Ascending aorta (tissue), 2 donors: ENCODE measurements around the gene CFAP77. TPM values are rescaled to one million over a fixed set of nuclear protein-coding genes. Genes with fewer than 3 reads are reported as not detected.

Source experiments
- DNase-seq, 2 donors: peaks; one replicate each; pipeline ENCODE4 v3.0.0-alpha.2; 2019; ENCODE audit warnings: low spot score in 2 of 2
- H3K27ac ChIP-seq, 2 donors: fragments of 200-600 bp; sonication (generic); one replicate each; pipeline ENCODE4 v1.5.1; 2016 to 2017; ENCODE audit warnings: mild to moderate bottlenecking in 1 of 2
- H3K27me3 ChIP-seq: fragments of 200-600 bp; sonication (generic); one replicate; pipeline ENCODE4 v1.5.1; 2017
- H3K36me3 ChIP-seq, 2 donors: fragments of 200-600 bp; sonication (generic); one replicate each; pipeline ENCODE4 v1.5.1; 2016
- H3K4me1 ChIP-seq, 2 donors: fragments of 200-600 bp; sonication (generic); one replicate each; pipeline ENCODE4 v1.5.1; 2016 to 2017; ENCODE audit warnings: mild to moderate bottlenecking in 1 of 2
- H3K4me3 ChIP-seq, 2 donors: fragments of 200-600 bp; sonication (generic); one replicate each; pipeline ENCODE4 v1.5.1; 2016 to 2017; ENCODE audit warnings: mild to moderate bottlenecking in 1 of 2
- H3K9me3 ChIP-seq, 2 donors: fragments of 200-600 bp; sonication (generic); one replicate each; pipeline ENCODE4 v1.5.1; 2016
- intact Hi-C: fragments of 100-400 bp; cut with DNase I; formaldehyde crosslinking; loops from one replicate; pipeline ENCODE4 v1.15.1; 2023
- total RNA-seq: library from RNA; depleted of rRNA; stranded (reverse); fragments of >200 nt; gene quantifications from one replicate; pipeline ENCODE4 v1.1.0, GENCODE V29; 2016
- TF ChIP-seq, protein P1 (sequence below), 3 experiments: fragments of 200-600 bp in 2 of 3; fragments of 450-650 bp in 1 of 3; sonication (generic) in 2 of 3; IDR thresholded peaks; one replicate each; pipeline ENCODE4 v1.5.1; 2016 to 2019; ENCODE audit warnings: antibody characterized with exemption in 3 of 3, mild to moderate bottlenecking in 1 of 3, moderate library complexity in 1 of 3

The CFAP77 gene
- total RNA-seq, 1 donor from 2014 or later, result not detected

DNA sequence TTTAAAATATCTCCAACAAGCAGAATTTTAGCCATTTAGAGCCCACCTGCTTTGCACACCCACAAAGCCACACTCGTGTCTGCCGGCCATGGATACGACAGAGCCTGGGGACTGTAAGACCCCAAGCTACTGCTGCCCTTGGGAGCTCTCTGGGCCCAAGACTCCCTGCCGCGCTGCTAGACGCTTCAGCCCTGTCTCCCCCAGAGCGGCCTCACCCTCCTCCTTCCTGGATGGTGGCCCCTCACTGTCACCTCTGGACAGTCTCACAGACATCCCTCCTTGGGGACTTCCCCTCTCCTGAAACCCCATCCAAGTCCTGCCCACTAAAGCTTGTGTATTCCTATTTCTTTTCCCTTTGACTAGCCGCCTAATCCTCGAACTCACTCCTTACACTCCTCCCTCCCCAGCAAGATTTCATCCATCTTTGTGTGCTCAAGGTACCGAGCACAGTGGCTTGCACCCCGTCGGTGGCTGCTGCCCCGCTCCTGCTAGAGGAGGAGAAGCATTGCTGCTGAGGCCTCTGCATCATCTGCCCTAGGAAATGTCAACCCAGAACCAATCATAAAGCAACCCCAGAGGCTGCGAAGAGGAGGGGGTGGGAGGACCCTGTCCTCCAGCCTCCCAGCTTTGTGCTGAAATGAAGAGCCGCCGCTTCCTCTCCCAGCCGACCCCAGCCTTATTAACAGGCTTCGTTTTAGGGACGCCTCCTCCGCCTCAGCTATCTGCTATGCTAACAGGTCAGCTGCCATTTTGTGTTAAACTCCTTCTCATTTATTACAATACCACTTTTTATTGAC is 71.2 kb downstream of the CFAP77 start:
- Histone ChIP-seq H3K36me3 (no peaks in the 10 kb centered on the region), H3K4me3 (no peak overlapping the region), H3K27me3 (no peaks in the 10 kb centered on the region), H3K27ac (no peak overlapping the region), H3K9me3 (no peaks in the 10 kb centered on the region), H3K4me1 (no peaks in the 10 kb centered on the region)
- no peak for DNase-seq
- intact Hi-C loops, result no loop called here
- TF ChIP-seq, protein P1, sequence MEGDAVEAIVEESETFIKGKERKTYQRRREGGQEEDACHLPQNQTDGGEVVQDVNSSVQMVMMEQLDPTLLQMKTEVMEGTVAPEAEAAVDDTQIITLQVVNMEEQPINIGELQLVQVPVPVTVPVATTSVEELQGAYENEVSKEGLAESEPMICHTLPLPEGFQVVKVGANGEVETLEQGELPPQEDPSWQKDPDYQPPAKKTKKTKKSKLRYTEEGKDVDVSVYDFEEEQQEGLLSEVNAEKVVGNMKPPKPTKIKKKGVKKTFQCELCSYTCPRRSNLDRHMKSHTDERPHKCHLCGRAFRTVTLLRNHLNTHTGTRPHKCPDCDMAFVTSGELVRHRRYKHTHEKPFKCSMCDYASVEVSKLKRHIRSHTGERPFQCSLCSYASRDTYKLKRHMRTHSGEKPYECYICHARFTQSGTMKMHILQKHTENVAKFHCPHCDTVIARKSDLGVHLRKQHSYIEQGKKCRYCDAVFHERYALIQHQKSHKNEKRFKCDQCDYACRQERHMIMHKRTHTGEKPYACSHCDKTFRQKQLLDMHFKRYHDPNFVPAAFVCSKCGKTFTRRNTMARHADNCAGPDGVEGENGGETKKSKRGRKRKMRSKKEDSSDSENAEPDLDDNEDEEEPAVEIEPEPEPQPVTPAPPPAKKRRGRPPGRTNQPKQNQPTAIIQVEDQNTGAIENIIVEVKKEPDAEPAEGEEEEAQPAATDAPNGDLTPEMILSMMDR (IDR thresholded peaks at IDR 0.05), result no peak

DNA sequence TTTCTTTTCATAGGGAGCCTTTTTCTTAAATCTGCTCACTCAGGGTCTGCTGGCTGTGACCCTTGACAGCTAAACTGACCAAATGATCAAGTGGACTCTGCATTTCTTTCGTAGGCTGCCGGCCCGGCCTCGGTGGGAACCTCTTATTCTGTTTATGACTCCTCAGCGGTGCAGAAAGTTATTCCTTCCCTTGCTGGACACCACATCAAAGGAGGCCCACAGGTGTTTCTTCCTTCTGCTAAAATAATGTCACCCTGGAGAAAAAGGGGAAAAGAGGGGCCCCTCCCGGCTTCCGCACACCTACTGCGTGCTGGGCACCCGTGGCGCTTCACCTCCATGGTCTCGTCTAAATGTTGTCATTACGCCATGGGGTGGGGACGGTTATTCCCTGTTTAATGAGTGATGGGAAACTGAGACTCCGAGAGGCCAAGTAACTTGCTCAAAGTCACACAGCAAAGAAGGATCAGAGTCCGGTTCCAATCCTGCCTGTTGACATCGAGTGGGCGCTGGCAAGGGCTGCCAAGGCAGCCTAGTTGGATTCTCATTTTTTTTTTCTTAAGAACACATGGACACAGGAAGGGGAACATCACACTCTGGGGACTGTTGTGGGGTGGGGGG is 72.3 kb downstream of the CFAP77 start:
- Histone ChIP-seq H3K27me3 (peaks cover 6% of the 10 kb centered on the region), H3K4me3 (no peak overlapping the region), H3K36me3 (no peaks in the 10 kb centered on the region), H3K9me3 (no peaks in the 10 kb centered on the region), H3K27ac (no peak overlapping the region), H3K4me1 (no peaks in the 10 kb centered on the region)
- DNase-seq, result no peak
- intact Hi-C loops, result no loop called here
- TF ChIP-seq, protein P1 (IDR thresholded peaks at IDR 0.05), result no peak

DNA sequence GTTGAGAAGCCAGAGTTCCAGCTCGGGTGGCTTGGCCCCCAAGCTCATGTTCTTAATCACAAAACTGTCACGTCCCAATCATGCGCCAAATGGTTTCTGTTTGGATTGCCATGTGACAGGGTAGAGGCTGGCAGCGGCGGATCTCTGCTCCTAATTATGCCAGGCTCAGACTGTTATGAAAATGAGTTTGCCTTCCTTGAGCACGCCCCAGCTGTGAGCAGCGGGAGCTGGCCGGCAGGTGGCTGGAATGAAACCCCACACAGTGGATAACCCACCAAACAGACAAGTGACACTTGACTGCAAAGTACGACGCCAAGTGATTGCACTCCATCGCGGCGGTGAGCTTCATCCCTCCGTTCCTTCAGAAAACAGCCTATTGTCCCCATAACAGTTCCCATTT is 75.4 kb downstream of the CFAP77 start:
- intact Hi-C loops, result no loop called here
- peaks cover 6% of the 10 kb centered on the region for H3K27me3 ChIP-seq
- TF ChIP-seq, protein P1 (IDR thresholded peaks at IDR 0.05), result no peak
- no peaks in the 10 kb centered on the region for H3K36me3 ChIP-seq
- no peak for DNase-seq
- H3K9me3 ChIP-seq, result no peaks in the 10 kb centered on the region
- H3K4me3 ChIP-seq, result no peak overlapping the region
- H3K27ac ChIP-seq, result no peak overlapping the region
- no peaks in the 10 kb centered on the region for H3K4me1 ChIP-seq

DNA sequence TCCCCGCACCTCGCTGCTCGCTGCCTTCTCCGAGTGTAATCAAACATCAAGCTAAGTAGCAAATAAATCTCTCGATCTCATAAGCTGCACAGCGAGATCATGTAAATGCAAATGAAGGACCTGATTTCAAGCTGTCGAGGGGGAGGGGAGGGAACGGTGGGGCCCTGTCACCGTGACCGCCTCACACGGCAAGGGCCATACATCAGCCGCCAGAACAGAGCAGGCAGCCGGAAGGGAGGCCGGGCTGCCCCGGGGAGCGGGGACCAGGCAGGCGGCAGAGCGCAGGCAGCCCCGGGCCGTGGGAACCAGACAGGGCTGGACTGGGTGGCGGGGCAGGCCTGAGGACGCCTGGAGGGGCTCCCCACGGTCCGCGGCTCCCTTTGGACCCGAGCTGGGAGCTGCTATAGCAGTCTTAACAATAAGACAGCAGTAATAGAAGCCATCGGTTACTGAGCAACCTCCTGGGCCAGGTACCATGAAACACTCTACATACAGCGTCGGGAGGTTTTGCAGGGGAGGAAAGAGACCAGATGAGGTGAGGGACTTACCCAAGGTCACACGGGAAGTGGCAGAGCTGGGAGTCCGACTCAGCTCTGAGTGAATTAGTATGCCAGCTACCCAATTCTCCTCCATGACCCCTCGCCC is 76.8 kb downstream of the CFAP77 start:
- H3K4me1 ChIP-seq, result no peaks in the 10 kb centered on the region
- no peaks in the 10 kb centered on the region for H3K9me3 ChIP-seq
- intact Hi-C loops, result no loop called here
- H3K27me3 ChIP-seq, result peaks cover 6% of the 10 kb centered on the region
- no peaks in the 10 kb centered on the region for H3K36me3 ChIP-seq
- H3K27ac ChIP-seq, result no peak overlapping the region
- no peak overlapping the region for H3K4me3 ChIP-seq
- TF ChIP-seq, protein P1 (IDR thresholded peaks at IDR 0.05), result no peak
- no peak for DNase-seq

DNA sequence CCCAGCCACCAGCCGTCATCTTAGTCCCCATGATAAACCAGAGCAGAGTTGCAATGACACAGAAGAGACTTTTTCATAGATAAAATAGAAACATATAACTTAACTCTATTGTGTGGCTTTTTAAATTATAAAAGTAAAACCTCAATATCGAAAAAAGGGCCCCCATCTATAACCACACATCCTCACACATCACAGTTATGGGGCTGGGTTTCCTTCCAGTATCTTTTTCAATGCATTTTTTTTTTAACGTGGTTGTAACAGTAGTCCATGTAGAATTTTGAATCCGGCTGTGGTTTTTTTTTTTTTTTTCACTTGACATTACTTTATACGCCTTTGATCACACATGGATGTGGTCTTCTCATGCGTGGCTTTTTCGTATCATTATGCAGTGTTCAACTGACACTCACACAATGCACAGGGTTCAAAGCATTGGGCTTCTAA is 77.4 kb downstream of the CFAP77 start:
- TF ChIP-seq, protein P1 (IDR thresholded peaks at IDR 0.05), result no peak
- DNase-seq, result no peak
- H3K4me1 ChIP-seq, result no peaks in the 10 kb centered on the region
- intact Hi-C loops, result no loop called here
- no peak overlapping the region for H3K27ac ChIP-seq
- no peaks in the 10 kb centered on the region for H3K9me3 ChIP-seq
- no peak overlapping the region for H3K4me3 ChIP-seq
- H3K36me3 ChIP-seq, result no peaks in the 10 kb centered on the region
- H3K27me3 ChIP-seq, result peaks cover 6% of the 10 kb centered on the region
